ENCODE results near the gene PCGF2.
"Not testable (repeated sequence)": the region's sequence is repeated elsewhere in the genome, so short reads cannot be mapped to it uniquely, and the experiment has no call there.

PCGF2 gene

DNA sequence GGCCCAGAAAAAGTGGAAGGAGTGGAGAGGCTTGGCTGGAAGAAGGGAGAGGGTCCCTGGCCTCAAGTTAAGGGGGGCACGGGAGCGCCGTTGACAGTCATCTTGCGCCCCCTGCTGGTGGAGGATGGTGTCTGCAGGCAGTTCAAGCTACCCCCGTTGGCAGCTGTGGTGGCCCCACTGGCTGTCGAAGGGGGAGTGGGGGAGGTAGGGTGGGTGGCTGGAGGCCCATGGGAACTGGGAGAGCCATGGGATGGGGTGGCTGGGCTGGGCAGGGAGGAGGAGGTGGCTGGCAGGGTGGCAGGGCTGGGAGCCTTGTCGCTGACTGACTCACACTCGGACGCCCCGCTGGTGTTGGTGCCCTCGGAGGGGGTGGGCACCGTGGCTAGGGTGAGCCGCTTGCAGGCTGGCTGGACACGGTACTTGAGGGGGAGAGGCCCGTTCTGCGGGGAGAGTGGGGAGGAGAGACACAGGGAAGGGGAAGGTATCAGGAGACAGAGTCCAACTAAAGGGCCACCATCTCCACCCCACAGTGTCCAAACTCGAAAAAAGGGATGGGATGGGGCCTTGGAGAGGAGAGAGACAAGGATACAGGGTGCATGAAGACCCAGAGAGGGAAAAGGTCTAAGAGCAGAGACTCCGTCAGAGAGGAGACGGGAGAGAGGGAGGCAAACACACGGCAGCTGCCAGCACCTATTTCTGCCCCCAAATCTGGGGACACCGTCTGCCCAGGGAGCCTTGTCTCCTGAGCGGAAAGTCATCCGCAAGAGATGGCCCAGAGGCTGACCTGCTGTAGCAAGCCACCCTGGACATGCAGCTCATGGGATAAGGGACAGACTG is 12.8 kb downstream of the PCGF2 start:
- no peak for DNase-seq

DNA sequence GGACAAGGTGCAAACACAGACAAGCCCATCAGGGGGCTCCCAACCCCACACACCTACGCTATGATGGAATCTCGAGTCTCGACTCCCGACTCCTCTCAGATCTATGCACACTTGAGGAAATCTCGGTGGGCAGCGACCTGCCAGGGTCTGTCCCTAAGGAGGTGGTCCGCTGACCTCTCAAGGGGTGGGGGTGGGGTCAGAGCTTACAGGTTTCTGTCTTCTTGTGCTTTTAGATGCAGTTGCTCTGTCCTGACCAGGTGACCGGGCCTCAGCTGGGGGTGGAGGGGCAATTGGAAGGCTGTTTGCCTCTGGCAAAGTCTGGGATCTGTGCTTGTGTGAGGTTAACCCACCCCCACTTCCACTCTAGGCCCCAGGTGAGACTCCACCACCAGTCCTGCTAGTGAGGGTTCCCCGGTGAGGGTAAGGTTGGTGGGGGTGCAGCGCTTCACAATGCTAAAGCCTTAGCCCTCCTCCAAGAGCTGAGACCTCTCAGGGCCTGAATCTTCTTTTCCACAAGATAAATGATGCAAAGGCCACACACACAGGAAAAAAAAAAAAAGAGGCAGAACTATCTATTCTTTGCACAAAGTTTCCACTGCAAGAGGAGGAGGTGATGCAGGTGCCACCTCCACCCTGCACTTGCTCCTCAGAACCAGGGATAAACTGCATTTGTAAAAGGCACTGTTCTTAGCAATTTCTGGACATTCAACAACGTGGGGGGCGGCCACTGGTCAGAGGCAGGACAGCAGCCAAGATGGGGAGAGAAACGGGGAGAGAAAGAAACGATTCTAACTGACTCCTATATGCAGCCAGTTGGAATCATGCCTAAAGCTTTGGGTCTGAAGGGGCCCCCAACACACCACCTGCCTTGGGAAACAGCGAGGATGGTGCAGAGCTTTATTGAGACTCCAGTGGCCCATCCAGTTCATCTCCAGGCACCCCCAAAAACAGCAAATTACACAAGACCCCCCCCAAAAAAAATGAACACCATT is 13.9 kb downstream of the PCGF2 start:
- no peak for DNase-seq

DNA sequence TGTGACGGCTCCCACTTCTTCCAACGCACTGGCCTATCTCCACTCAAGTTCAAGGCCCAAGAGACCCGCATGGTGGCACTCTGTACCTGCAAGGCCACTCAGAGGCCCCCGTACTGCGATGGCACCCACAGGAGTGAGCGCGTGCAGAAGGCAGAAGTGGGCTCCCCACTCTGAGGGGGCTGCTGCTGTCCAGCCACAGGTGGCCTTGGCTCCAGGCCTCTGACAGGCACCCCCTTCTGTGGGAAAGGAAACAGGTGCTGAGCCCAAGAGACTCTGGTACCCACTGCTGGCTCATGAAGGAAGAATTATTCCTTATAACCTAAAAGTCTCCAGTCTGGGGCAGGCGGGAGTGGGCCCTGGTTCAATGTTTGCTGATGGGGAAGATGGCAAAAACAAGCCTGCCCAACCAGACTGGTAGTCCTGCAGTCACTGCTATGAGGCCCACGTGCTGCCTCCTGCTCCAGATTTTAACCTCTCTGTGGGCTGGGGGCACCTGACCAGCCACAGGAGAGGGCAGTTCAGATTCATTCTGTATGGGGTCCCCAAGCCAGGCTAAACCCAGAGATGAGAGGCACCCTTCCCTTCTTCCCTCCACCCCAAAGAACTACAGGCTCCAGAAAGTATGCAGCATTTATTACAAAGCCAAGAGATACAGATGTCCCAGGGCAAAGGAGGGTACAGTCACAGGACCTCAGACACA is 14.7 kb downstream of the PCGF2 start:
- DNase-seq, result no peak

DNA sequence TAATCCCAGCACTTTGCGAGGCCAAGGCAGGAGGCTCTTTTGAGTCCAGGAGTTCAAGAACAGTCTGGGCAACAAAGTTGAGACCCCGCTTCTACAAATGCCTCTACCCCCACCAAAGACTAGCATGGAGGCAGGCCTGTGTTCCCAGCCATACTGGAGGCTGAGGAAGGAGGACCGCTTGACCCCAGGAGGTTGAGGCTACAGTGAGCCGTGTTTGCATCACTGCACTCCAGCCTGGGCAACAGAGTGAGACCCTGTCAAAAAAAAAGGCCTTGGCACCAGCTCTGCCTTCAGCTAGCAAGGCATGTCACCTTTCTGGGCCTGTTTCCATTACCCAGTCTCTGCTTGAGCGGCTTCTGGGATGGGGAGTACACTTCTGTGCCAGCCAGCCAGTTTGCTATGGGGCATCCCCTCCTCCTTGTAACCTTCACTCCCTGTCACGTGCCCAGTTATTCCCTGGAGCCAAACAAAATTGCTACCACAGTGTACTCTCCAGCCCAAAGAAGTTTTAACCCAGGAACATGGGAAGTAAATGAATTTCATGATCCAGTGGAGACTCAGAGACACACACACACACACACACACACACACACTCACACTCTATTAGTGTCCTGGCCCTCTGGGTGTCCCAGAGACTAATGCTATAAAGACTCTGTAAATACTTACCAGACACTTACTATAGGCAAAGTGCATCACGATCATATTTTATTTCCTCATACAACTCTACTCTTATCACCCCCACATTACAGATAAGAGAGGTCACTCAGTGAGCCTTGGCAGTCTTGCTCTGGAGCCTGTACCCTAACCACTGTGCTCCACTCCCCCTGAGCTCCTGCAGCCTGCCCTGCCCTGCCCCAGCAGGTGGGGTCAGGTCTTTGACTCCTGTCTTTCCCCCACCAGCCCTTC is 15.5 kb downstream of the PCGF2 start:
- DNase-seq, result no peak

DNA sequence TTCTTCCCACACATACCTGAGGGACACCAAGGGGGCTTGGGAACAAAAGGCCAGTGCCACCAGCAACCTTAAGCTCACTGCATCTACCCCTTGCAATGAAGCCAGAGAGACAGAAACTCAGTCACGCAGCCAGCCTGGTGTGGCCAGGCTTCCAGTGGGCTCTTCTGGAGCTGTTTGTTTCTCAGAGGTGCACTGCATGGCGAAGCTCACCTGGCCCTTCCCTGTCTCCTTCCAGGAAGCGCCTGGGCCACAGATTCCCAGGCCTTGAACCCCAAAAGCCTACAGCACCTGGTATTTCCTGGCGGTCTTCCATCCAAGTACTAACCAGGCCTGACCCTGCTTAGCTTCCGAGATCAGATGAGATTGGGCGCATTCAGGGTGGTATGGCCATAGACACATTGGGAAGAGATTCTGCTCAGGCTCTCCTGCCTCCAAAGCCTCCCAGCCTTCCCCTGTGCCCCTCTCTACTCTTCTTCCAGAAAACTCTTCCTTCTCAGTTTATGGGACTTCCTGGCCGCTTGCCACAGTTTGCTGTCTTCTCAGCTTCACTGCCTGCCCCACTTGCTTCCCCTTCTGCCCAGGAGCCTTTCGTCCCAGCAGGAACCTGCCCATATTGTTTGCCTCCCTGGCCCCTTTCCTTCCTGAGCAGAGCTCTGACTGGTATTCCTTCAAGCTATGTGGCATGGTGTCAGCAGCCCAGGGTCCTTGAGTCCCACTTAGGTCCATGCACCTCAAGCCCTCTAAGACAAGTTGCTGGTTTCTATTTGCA is 16.4 kb downstream of the PCGF2 start:
- DNase-seq, result no peak

DNA sequence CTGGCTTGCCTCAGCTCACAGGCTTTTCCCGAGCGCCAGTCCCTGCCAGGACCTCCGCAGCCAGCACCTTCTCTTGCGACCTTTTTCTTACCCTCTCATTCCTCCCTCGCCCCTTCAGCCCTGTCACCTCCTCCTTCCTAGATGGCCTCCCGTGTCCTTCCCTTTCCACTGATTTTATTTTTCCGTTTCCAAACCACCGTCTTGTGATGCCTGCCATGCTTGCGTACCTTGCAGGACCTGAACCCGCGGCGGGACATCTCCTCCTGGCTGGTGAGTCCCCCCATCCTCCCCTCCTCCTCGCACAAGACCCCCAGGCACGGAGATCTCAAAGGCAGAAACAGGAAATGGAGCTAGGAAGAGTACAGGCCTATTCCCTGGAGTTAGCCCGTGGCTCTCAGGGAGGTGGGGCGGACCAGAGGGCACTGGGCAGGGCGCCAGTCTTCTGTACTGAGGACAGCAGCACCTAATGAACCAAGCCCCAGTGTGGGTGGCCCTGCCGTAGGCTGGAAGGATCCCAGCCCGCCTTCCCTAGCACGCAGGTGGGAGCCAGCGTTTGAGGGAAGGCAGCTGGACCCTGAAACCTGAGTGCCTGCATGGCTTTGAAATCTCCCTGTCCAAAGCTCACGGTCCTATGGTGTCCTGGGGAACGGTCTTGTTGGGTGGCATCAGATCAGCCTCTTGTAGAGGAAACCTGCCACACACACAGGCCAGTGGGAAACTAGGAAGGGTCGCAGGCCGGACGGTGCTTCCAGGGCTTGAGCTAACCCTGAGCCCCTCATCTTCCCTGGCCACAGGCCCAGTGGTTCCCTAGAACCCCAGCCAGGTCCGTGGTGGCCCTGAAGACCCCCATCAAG is 17.4 kb downstream of the PCGF2 start:
- peak; percentile 75 for DNase-seq

DNA sequence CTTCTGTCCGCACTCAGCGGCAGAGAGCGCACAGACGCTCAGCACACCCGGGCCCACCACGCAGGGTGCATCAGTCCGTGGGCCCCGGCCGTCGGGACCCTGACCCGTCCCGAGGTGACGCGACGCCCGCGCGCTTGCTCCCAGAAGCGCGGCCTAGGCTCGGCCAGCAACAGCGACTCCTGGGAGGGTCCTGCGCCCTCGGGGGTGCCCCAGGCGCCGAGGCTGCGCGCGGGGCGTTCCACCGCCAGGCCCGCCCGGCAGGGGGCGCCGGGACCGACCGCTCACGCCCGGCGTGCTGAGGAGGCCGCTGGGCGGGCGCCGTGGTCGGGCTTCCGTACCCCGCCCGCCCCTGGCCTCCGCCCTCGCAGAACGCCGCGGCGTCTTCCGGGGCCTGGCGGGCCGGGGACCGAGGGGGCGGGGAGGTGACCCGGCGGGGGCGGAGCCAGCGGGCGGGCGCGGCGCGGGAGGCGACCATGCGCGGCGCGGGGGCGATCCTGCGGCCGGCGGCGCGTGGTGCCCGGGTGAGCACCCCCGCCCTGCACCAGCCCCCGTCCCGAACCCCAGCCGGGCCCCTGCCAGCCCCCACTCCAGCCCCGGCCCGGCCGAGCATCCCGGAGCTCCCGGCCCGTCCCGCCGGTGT is 18.1 kb downstream of the PCGF2 start, which contains the start of gene CISD3:
Gene CISD3, plus strand, starts transcription at position 456 of the 640 bp plus-strand sequence. Its CDS starts 18 bp downstream, at position 474.
- DNase-seq, result peak; percentile 82

DNA sequence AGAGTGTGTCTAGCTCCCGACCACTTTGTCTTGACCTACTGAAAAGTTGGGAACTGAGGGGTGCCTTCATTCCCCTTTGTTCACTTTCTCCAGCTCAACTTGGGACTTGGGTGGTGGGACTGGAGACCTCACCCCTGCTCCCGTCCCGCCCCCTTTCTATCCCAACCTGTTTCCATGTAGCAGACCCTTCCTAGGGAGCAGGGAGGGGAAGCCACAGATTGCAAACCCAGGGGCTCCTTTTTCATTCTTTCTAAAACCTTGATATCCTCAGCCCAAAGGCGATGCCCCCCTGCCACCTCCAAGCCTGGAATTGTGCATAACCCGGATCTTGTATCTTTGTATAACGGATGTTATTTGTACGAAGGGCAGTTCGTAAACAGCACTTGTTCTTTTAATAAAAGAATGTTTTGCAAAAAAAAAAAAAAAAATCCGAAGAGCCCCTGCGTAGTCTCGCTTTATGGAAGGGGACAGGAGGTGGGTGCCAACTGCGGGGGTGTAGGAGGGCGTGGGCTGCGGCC is 18.7 kb downstream of the PCGF2 start:
- no peak for DNase-seq

DNA sequence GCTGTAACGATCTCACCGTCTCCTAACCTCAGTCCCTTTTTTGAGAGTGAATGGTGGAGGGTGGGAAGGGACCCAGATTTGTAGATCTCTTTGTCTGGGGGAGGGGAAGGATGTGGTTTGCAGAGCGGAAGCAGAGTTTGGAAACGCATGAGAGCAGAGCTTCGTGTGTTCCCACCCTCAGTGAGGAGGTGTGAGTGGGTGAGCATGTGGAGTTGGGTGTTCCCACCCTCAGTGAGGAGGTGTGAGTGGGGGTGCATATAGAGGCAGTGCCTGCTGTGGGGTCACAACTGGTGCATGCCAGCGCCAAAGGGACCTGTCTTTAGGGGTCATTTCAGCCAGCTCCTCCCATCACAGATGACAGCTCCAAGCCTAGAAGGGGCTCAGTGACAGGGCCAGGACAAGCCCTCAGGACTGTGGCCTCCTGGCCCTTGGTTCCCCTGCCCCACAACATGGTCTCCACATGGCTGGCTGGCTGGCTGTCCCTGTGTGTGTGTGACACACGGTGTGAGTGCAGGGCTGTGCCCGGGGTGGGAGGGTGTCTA is 19.8 kb downstream of the PCGF2 start:
- no peak for DNase-seq

DNA sequence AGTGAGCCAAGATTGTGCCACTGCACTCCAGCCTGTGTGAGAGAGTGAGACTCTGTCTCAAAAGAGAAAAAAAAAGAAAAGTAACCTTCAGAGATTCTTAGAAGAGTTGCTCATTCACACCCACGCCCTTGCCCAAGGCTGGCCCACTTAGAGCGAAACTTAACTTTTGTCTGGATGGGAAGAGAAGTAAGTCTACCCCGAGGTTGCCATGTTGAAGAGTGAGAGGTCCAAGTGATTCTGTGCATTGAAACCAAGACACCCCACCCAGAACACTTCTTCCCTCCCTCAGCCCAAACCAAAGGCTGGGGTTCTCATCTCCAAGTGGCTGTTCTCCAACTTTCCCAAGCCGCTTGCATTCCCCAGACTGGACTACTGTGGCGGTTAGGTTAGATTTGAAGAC is 20.4 kb downstream of the PCGF2 start:
- no peak for DNase-seq

DNA sequence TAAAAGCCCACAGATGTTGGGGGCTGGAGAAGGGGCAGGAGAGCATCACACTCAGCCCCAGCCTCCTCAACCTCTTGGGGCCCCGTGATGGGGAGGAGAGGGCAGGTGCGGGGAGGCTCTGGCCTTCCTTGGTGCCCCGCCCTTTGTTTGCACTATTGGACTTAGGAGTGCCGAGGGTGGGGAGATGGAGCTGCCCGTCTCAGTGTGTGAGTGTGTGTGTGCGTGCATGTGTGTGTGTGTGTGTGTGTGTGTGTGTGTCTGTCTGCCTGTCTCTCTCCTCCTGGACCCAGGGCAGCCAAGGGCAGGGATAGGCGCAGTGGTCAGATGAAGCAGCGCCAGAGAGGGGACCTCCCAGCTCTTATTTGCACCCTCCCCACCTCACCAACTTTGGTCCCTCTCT is 22.0 kb downstream of the PCGF2 start:
- DNase-seq, result not testable (repeated sequence)

DNA sequence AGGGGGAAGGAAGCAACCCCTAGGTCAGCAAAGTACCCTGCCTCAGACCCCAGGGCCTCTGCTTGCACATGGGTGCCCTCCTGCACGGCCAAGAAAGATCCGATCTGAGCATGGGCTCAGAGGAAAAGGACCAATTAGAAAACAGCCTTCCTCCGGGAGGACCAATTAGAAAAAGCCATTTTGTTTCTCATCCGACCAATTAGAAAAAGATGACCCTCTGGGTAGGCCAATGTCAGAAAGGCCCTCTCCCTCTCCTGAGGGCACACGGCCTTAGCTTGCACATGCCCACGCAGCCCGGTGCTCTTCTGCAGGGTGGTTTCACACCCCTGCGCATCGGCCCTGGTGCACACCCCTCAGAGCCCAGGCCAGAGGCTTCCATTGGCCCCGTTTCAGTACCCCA is 23.1 kb downstream of the PCGF2 start:
- DNase-seq, result no peak

DNA sequence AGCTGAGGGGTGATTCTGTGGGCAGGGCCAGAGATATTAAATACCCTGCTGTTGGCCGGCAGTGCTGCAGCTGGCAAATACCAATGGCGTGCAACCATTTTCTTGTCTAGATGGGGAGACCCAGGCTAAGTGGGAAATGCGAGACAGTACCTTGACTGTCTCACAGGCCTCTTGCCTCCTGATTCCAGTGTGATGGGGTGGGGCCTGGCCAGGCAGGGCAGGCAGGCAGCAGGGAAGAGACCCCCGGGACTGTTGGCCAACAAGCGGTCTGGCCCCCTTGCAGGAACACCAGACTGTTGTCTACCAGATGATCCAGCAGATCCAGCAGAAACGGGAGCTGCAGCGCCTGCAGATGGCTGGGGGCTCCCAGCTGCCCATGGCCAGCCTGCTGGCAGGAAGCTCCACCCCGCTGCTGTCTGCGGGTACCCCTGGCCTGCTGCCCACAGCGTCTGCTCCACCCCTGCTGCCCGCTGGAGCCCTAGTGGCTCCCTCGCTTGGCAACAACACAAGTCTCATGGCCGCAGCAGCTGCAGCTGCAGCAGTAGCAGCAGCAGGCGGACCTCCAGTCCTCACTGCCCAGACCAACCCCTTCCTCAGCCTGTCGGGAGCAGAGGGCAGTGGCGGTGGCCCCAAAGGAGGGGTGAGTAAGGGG is 23.7 kb downstream of the PCGF2 start:
- DNase-seq, result no peak

DNA sequence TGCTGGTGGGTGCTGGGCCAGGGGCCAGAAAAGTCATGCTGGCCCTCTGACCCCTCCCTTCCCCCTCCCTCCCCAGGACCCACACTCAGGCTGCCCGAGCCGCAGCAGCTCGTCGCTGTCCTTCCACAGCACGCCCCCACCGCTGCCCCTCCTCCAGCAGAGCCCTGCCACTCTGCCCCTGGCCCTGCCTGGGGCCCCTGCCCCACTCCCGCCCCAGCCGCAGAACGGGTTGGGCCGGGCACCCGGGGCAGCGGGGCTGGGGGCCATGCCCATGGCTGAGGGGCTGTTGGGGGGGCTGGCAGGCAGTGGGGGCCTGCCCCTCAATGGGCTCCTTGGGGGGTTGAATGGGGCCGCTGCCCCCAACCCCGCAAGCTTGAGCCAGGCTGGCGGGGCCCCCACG is 26.3 kb downstream of the PCGF2 start:
- DNase-seq, result no peak

DNA sequence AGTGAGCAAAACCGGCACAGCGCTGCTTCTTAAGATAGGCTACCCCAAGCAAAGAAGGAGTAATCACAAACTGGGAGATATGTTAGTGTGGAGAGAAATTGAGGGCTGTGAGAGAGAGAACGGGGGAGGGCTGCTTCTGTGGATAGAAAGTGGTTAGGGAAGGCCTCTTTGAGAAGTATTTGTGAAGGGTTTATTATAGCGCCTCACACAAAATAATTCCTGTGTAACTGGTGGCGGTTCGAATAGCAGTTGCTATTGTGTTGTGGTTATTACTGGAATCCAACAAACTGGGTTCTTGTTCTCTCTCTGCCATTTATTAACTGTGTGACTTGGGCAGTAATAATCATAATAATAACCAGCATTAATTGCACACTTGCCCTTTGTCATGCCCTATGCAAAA is 27.2 kb downstream of the PCGF2 start:
- no peak for DNase-seq

DNA sequence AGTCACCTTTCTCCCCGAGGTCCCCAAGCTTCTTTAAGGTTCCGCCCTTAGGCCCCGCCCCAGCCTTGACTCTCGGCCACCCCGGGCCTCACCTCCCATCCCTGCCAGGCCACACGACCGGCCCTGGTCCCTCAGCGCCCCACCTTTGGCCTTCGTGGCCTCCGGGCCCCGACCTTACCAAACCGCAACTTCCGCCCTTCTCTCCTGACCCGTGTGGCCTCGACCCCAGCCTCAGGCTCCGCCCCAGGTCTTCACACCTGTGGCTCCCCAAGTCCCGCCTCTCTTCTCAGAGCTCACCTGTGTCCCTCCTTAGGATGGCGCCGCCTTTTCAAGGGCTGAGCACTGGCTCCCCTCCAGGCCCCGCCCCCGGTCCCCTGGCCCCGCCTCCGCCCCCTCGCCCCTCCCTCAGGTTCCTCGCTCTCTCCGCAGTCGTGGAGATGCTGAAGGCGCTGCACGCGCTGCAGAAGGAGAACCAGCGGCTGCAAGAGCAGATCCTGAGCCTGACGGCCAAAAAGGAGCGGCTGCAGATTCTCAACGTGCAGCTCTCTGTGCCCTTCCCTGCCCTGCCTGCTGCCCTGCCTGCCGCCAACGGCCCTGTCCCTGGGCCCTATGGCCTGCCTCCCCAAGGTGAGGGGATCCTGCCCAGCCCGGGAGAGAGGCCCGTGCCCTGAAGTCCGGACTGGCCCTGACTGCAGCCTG is 28.0 kb downstream of the PCGF2 start:
- no peak for DNase-seq

DNA sequence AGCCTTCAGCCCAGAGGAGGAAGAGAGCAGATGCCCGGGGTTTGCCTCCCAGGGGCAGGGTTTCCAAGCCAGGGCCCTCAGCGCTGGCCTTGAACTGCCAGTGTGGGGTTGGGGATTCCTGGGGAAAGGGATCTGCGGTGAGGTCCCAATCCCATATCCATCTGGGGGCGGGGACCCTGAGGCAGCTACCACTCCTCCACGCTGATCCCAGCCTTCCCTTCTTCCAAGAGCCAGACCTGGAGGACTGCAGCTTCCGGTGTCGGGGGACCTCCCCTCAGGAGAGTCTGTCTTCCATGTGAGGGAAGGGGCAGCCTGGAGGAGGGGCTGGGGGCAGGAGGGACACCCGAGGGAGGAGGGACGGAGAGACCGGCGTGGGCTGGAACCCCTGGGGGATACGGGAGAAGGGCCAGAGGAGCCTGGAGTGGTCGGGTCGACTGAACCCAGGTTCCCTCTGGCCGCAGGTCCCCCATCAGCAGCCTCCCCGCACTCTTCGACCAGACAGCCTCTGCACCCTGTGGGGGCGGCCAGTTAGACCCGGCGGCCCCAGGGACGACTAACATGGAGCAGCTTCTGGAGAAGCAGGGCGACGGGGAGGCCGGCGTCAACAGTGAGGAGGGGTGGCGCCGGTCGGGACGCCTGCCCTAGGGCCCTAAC is 28.7 kb downstream of the PCGF2 start:
- DNase-seq, result no peak

Measured in right kidney (tissue), 1 donor.